Uterus (tissue), 2 donors: Measurements from ENCODE around the gene LCK.

ENCODE experiments used
- CTCF ChIP-seq, 4 experiments: fragments of 200-600 bp in 2 of 4; fragments of 450-650 bp in 2 of 4; sonication (generic) in 2 of 4; IDR thresholded peaks; one replicate each; pipeline ENCODE4 v1.5.1; 2016 to 2019; ENCODE audit warnings: antibody characterized with exemption in 4 of 4, mild to moderate bottlenecking in 2 of 4, moderate library complexity in 1 of 4
- POLR2A ChIP-seq, 2 donors: fragments of 450-650 bp; IDR thresholded peaks; one replicate each; pipeline ENCODE4 v1.6.1; 2016; ENCODE audit warnings: antibody characterized with exemption in 2 of 2, mild to moderate bottlenecking in 1 of 2, moderate library complexity in 1 of 2

- TF ChIP-seq CTCF (IDR thresholded peaks at IDR 0.05) (no peak), POLR2A (IDR thresholded peaks at IDR 0.05) (no peak)
Measured at GRCh38 chr1:32333251-32333963, 82.3 kb downstream of the LCK start.
